GM18519 (cell line): ENCODE measurements around the gene KRT33A.
"Not testable (repeated sequence)": the region's sequence is repeated elsewhere in the genome, so short reads cannot be mapped to it uniquely, and the experiment has no call there.

Experiments
- ATAC-seq: cut with Tn5 transposase; IDR thresholded peaks from one replicate; pipeline ENCODE4 v1.9.1; 2021; ENCODE audit warnings: mild to moderate bottlenecking, moderate library complexity; ENCODE audit not compliant: unreplicated experiment, low FRiP score

The KRT33A gene

DNA sequence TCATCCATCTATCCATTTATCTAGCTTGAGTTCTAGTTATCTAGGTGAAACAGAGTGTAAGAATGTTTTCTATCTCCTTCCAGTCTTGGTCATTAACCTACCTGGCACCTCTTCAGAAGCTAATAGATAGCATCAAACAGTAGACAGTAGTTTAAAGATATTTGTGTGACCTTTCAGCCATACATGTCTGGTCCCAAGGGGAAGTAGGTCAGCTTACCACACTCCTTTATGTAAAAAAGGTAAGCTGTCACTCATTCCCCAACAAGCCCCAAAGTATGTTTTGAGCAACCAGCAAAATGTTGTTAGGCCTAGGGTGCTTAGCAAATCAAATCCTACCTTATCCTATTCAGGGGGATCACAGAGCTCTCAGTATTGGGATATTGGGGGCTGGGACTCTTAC, 15.4 kb upstream of the KRT33A start:
- no peak for ATAC-seq

GRCh38 chr17:41363881-41364280, 13.3 kb upstream of the KRT33A start:
- ATAC-seq = no peak

DNA sequence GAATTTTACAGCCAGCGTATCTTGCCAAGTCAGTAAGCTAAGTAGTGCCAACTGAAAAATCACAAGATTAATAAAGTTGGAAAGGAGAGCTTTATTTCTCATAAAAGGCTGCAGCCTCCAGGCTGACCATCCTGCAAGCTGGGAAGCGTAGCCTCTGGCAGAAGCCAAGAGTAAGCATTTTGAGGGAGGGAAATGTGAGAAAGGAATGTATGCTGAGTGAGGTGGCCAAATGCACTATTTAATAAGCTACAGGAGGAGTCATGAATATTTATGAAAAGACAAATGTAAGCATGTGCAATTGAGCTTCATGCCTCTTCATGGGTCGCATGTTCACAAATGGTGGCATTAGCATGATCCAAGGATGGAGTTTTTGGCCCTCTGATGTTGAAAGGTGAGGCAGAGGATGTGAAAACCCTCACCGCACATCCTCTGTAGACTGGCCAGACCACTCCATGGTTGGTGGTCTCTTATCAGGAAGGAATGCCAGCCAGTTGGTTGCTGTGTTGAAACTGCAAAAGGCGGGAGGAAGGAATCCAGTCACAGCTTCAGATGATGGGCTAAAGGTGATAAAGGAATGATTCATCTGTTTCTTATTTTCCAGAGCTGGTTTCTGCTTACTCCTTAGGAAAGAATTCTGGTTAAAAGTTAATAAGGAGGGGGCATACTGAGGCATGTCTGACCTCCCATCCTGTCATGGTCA, 9.8 kb upstream of the KRT33A start:
- no peak for ATAC-seq

- ATAC-seq = no peak
Measured at GRCh38 chr17:41354536-41354935, 3.9 kb upstream of the KRT33A start.

GRCh38 chr17:41352597-41353366, 2.2 kb upstream of the KRT33A start:
- no peak for ATAC-seq

- ATAC-seq = no peak
Measured at GRCh38 chr17:41351177-41351576, 549 bp upstream of the KRT33A start.

- ATAC-seq = no peak
Measured at GRCh38 chr17:41347869-41348760, 2.5 kb downstream of the KRT33A start.

DNA sequence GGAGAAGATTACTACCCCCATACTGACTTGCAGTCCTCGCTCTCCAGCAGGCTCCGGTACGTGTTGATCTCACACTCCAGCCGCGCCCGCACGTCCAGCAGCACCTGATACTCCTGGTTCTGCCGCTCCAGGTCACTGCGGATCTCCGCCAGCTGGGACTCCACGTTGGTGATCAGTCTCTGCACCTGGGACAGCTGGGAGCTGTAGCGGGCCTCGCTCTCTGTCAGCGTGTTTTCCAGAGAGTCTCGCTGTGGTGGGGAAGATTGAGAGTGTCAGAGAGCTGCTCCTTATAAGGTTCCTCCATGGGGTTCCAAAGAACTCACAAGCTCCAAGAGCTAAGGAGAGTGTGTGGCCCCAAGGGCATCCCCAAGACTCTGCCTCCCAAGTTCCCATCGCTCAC, 4.2 kb downstream of the KRT33A start:
- not testable (repeated sequence) for ATAC-seq

DNA sequence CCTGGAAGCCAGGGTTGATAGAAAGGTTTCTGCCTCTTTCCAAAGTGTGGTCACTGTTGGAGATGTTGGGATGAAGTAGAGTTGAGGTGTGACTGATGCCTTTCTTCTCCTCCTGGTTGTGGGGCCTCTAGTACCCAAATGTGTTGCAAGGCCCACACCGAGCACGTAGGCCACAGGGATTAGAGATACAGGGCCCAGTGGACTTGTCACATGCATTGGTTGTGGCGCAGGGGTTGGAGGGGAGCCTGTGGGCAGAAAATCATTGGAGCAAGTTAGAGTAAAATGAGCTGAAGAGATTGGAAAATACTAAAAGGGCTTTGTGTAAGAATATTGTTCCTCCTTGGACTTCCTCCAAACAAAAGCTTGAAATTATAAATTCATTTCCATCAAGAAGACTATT, 4.6 kb downstream of the KRT33A start:
- ATAC-seq = no peak

DNA sequence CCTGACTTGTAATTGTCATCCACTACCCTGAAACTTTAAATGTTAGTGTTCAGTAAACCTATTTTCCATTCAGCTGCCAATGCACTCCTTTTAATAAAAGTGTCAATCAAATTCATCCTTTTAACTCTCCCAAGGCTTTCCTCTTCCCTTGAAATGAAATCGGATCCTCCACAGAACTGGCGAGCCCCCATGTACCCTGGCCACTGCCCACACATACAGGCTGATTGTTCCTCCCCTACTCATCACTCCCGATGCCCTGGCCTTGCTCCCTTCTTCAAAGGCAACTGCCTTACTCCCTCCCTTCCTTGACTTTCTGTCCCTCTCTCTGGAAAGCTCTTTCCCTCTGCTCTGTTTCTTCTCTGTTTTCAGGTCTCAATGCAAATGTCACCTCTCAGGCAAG, 7.6 kb downstream of the KRT33A start:
- no peak for ATAC-seq

GRCh38 chr17:41340934-41341861, 9.4 kb downstream of the KRT33A start:
- no peak for ATAC-seq

DNA sequence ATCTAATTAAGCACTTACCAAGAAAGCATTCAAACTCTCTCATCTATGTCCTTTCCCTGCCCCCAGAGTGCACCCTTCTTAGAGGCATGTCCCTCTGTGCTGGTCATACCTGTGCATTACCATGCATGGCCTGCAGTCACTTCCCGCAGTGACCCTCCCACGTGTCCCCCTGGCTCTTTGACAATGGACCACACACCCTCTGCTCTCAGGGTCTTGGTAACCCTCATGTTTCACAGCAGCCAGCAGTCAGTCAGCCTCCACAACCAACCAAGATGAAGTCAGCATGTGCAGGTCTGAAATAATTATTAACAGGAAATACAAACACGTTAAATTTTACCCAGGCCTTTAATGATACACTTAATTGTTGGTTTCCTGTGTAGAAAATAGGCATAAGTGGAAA, 10.1 kb downstream of the KRT33A start:
- ATAC-seq = no peak

DNA sequence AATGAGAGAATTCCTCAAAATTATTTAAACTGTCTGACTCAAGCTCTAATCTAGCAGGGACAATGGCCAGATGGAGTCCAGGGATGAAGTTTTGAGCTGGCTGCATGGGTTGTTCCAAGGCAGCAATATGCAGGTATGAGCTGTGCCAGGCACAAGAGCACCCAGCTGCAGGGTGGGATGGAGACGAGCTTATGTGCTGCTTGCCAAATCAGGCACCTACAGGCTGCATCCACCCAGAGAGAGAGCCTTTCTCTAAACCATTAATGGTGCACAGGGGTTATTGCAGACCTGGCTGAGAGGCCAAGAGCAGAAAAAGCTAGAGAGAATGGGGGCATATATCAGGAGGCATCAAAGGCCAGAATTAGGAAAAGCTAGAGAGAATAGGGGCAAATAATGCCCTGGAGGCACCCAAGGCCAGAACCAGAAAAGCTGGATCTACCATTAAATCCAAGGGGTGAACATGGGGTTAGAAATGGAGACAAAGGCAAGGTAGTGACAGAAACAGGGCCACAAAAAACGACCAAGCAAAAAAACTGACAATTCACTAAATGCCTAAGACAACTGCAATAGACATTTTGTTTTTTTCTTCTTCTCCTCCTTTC, 11.0 kb downstream of the KRT33A start:
- ATAC-seq = no peak

- no peak for ATAC-seq
Measured at GRCh38 chr17:41338961-41339485, 11.6 kb downstream of the KRT33A start.

GRCh38 chr17:41335747-41336146, 14.9 kb downstream of the KRT33A start:
- no peak for ATAC-seq

GRCh38 chr17:41334385-41335305, 16.0 kb downstream of the KRT33A start:
- no peak for ATAC-seq

DNA sequence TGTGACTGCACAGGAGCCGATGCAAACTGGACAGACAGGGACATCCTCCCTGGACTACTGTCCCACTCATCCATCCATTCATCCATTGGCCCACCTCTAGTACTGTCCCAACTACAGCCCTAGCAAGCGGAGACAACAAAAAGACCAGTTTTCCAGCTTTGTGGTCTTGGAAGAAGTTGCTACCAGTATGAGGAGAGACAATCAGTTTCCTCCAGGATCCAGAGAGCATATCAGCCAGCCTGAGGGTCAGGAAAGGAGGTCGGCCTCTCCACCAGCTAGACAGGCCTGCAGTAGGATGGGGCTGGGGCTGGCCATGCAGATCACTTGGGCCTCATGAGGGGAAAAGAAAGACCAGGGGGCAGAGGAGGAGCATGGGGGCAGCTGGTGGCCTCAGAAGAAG, 16.8 kb downstream of the KRT33A start:
- ATAC-seq = no peak

DNA sequence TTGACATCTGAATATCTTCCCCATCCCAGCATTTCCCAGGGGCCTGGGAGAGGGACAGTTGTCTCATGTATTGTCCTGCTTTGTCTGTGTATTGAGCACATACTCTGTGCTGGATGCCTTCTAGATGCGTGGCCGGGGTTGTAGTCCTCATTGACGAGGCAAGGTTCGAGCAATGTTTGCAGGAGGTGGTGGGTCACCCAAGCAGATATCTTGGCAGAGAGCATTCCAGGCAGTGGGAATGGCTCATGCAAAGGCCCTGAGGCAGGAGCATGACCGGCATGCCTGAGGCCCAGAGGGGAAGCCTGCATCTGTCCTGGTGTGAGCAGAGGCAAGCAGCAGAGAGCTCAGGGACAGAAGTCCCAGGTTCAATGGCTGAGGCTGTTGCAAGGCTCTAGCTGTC, 17.5 kb downstream of the KRT33A start:
- no peak for ATAC-seq
